ENCODE results near the gene ASAP3. TPM values are rescaled to one million over a fixed set of nuclear protein-coding genes. Genes with fewer than 3 reads are reported as not detected.

The ASAP3 gene
- polyA plus RNA-seq, 12 donors: 28.5 to 64.5 (median 51.3) TPM; not detected in 1

- no peak for DNase-seq
Observed at GRCh38 chr1:23480187-23481025, 3.6 kb downstream of the ASAP3 start.

GRCh38 chr1:23479666-23479941, 4.4 kb downstream of the ASAP3 start:
- no peak for DNase-seq

GRCh38 chr1:23478896-23479665, 4.9 kb downstream of the ASAP3 start:
- peak; percentile 65 for DNase-seq

GRCh38 chr1:23477359-23478144, 6.4 kb downstream of the ASAP3 start:
- DNase-seq: no peak

- DNase-seq: no peak
Observed at GRCh38 chr1:23475641-23476040, 8.3 kb downstream of the ASAP3 start.

- DNase-seq: no peak
Observed at GRCh38 chr1:23475134-23475628, 8.8 kb downstream of the ASAP3 start.

- DNase-seq: no peak
Observed at GRCh38 chr1:23473037-23473800, 10.8 kb downstream of the ASAP3 start.

GRCh38 chr1:23472351-23473036, 11.5 kb downstream of the ASAP3 start:
- DNase-seq: no peak

- no peak for DNase-seq
Observed at GRCh38 chr1:23471473-23472075, 12.4 kb downstream of the ASAP3 start.

GRCh38 chr1:23470282-23471070, 13.5 kb downstream of the ASAP3 start:
- peak; percentile 74 for DNase-seq

- DNase-seq: no peak
Observed at GRCh38 chr1:23469372-23469982, 14.5 kb downstream of the ASAP3 start.

- no peak for DNase-seq
Observed at GRCh38 chr1:23466423-23466989, 17.5 kb downstream of the ASAP3 start.

GRCh38 chr1:23463286-23463685, 20.7 kb downstream of the ASAP3 start:
- no peak for DNase-seq

- DNase-seq: no peak
Observed at GRCh38 chr1:23462766-23463165, 21.2 kb downstream of the ASAP3 start.

GRCh38 chr1:23461050-23461449, 22.9 kb downstream of the ASAP3 start:
- DNase-seq: no peak

- DNase-seq: no peak
Observed at GRCh38 chr1:23460519-23460918, 23.5 kb downstream of the ASAP3 start.

- no peak for DNase-seq
Observed at GRCh38 chr1:23459338-23459757, 24.6 kb downstream of the ASAP3 start.

GRCh38 chr1:23456226-23456625, 27.8 kb downstream of the ASAP3 start:
- DNase-seq: no peak
